Measurements from ENCODE around the gene LYL1. TPM values are rescaled to one million over a fixed set of nuclear protein-coding genes. Genes with fewer than 3 reads are reported as not detected.

Gene LYL1
- total and polyA plus RNA-seq, 9 of the 15 experiments (the other 6 are each of a cell fraction or from before 2014, with no cell fraction given) = 1.3 to 266 (median 34.0) TPM

GRCh38 chr19:13102666-13103580 lies at the start of gene LYL1 (continued):
- TF ChIP-seq E4F1 (CRISPR knock-in tag; IDR thresholded peaks at IDR 0.05; ENCODE audit: borderline replicate concordance) (no peak), PHF21A (IDR thresholded peaks at IDR 0.05; ENCODE audit: borderline replicate concordance, low read depth) (peak; percentile 90), ZNF217 (CRISPR knock-in tag; IDR thresholded peaks at IDR 0.05) (no peak), AFF4 (CRISPR knock-in tag; IDR thresholded peaks at IDR 0.05) (peak; percentile 82), ZBTB9 (CRISPR knock-in tag; IDR thresholded peaks at IDR 0.05) (peak; percentile 85), ZNF561 (CRISPR knock-in tag; conservative IDR thresholded peaks at IDR 0.05) (no peak), NEUROD1 (IDR thresholded peaks at IDR 0.05; ENCODE audit: borderline replicate concordance, low read depth, low read length, partially characterized antibody) (peak; percentile 97), ZNF707 (CRISPR knock-in tag; conservative IDR thresholded peaks at IDR 0.05) (no peak), SMAD3 (CRISPR knock-in tag; conservative IDR thresholded peaks at IDR 0.05) (peak; percentile 84; the same call in 1 of the 2 replicates), E2F1 (CRISPR knock-in tag; IDR thresholded peaks at IDR 0.05) (0 out of 2 replicates have a peak, but pooled peaks have one; percentile 60), HIVEP1 (CRISPR knock-in tag; IDR thresholded peaks at IDR 0.05) (peak; percentile 3; the same call in 1 of the 2 replicates), KHSRP (IDR thresholded peaks at IDR 0.05) (peak; percentile 76), SMARCC2 (IDR thresholded peaks at IDR 0.05; ENCODE audit: low read depth) (peak; percentile 90), LCOR (CRISPR knock-in tag; IDR thresholded peaks at IDR 0.05) (0 out of 2 replicates have a peak, but pooled peaks have one; percentile 15), ETV5 (CRISPR knock-in tag; IDR thresholded peaks at IDR 0.05; ENCODE audit: low read depth) (peak; percentile 98), ARID1B (IDR thresholded peaks at IDR 0.05) (peak; percentile 100), ZNF24 (IDR thresholded peaks at IDR 0.05) (peak; percentile 80; the same call in 1 of the 2 replicates), TOE1 (IDR thresholded peaks at IDR 0.05; ENCODE audit: borderline replicate concordance) (peak; percentile 90), TOE1 (CRISPR knock-in tag; IDR thresholded peaks at IDR 0.05; ENCODE audit: borderline replicate concordance, low read depth) (no peak)

Measured in K562 (cell line).